ENCODE results near the gene PRKCH.
"Not testable (repeated sequence)": the region's sequence is repeated elsewhere in the genome, so short reads cannot be mapped to it uniquely, and the experiment has no call there.

The PRKCH gene

DNA sequence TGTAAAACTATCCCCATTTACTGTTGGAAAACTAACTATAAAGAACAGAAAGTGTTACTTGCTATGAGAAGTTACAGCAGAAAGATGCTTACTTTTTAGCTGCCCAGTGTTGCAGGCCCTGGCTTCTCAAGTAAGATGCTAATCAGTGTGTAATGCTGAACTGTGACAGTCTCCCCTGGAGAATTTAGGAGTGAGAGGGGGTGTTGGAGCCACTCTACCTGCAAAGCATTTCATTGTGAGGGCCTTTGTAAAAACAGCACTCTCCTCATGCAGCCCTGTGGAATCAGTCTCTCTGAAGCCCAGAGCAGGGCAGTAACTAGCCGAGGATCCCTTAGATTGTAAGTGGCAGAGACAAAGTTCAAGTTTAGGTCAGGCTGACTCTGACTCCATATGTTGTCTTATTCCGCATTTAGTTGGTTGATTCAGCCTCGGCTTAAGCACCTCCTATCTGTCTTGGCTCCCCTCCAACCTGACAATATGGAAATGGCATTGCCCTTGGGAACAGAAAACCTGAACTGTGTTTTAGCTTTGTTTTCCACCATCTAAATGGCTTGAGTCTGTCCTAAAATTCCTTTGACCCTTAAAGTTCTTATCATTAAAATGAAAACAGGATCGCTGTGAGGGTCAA, 141.3 kb downstream of the PRKCH start:
- no peak for DNase-seq

DNA sequence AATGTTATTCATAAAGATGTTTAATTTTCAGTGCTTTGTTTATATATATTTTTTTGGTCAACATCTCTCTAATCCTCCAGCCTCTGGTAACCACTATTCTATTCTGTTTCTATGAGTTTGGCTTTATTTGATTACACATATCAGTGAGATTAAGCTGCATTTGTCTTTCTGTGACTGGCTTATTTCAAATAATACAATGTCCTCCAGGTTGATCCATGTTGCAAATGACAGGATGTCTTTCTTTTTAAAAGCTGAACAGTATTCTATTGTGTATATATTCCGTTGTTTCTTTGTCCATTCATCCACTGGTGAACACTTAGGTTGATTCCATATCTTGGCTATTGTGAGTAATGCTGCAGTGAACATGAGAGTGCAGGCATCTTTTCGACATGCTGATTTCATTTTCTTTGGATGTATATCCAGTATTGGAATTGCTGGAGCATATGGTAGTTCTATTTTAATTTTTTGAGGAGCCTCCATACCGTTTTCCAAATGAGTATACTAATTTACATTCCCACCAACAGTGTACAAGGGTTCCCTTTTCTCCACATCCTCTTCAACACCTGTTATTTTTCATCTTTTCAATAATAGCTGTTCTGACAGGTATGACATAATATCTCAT, 142.4 kb downstream of the PRKCH start:
- no peak for DNase-seq

GRCh38 chr14:61464539-61465320, 143.4 kb downstream of the PRKCH start:
- not testable (repeated sequence) for DNase-seq

GRCh38 chr14:61466249-61466904, 145.0 kb downstream of the PRKCH start:
- no peak for DNase-seq

- no peak for DNase-seq
These were observed 145.5 kb downstream of the PRKCH start for GRCh38 chr14:61466905-61467280.

DNA sequence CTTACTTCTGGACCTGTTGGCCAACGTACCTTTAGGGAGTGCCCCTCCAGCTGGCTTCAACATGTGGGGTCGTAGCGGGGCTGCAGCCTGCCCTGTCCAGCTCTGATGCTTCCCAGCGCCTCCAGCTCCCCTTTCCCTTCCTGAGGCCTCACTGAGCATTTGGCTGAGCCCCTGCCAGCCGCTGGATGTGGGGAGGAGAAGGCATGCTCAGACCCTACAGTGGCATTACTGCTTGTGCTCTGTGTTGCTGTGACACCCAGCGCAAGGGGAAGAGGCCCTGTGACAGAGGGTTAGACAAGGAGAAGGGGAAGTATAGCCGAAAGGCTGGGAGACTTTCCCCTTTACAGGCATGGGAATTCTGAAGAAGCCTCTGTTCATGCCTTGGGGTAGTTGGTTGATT, 145.9 kb downstream of the PRKCH start:
- DNase-seq, result no peak

- DNase-seq, result no peak
These were observed 146.9 kb downstream of the PRKCH start for GRCh38 chr14:61468063-61468825.

DNA sequence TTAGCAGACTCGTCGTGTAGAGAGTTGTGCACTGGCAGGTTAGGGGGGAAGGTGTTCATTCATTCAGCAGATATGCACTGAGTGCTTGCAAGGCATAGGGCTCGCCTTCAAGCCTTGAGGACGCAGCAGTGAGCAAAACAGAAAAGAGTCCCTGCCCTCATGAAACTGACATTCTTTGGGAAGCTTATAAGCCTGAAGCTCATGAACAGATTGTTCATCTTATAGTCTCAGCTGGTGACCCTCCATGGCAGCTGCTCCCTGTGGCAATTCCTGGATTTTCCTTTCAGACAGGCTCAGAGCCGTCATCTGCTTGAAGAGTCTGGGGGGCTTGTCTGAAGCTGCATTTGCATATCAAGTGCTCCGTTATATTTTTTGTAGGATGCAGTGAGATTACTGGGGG, 148.4 kb downstream of the PRKCH start:
- DNase-seq, result no peak

DNA sequence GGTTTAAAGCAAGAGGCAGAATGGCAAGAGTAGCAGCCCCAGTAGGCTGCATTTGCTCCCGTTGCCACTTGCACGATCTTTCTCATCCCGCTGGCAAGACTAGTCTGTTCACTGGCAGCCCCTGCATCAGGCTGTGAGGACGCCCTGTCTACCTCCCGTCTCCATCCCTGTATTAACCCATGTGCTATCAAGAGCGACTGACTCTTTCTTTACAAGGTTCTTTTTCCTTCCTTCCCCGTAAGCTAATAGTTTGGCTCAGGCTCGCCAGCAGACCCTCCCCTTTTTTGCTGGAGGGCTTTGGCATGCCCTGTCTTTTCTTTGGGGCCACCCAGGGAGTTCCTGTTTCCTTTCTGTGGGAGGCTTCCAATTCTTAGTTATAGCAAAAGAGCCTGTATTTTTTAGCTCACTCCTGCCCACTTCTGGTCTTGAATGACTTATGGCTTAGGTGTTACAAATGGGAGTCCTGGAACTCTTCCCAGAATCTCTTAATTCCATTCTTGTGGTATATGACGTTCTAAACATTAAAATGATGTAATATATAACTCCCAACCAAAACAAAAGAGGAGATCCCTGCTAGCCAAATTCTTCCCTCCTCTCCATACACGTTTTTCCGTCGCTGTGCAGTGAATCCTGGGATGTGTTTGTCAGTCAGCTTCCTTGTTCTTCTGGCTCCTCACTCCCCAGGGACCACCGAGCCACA, 149.0 kb downstream of the PRKCH start:
- no peak for DNase-seq

DNA sequence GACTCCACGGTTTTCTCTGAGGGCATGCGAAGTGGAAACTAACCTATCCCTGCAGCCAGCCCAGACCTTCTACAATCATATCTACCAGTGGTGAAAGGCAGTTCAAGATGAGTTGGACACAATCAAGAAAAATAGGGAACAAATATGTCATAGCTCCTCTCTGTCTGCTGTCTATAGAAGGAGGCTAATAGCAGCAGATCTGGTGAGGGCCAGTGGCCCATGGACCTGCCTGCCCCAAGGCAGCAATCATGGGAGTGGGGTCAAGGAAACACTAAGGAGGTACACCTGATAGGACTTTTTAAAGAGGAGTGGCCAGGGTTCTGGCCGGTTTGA, 149.5 kb downstream of the PRKCH start:
- no peak for DNase-seq

GRCh38 chr14:61471297-61472005, 150.1 kb downstream of the PRKCH start:
- DNase-seq, result no peak

DNA sequence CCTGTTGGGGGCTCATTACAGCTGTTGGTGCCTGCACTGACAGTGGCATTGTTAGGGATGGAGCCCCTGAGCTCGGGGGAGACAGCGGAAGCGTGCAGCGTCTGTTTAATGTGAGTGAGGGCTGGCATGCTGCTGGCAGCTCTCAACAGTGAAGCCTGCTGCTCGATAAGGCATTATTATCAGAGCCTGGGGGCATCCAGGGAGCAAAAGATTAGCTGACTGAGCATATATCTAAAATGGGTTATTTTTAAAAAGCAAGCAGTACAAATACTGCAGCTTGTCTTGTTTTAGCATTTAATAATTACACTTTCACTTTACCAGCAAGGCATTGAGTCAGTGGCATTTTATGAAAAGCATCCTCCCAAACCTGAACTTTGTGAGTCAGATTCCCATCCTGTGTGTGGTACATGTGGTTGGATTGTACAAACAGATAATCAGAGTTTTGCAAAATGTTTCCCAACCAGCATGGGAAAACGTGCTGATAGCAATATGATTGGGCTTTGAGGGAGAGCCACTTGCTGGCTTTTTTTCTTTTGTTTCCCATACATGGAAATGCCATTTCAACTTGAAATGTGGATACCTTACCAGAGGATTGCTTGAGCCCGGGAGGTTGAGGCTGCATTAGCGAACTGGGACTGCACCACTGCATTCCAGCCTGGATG, 150.8 kb downstream of the PRKCH start:
- DNase-seq, result no peak

DNA sequence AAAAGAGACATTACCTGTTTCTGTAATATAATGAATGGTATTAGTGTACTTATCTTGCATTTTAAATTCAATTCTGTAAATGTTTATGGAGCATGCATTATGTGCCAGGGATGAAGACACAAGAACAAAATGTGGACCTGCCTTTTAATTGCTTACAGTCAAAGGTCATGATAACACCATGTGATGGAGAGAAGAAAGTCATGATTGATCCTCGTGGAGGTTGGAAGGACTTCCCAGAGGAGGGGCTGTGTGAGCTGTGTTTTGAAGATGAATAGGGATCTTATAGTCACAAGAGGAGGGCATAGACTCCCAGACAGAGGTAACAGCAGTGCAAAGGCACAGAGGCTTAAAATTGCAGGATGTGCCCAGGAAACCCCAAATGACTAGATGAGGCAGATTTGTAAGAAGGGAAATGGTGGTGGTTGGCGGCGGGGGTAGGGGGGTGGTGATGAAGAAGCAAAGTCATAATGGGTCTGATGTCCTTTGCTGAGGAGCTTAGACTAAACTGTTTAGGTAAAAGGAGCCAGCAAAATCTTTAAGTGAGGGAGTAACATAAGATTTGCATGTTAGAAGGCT, 151.5 kb downstream of the PRKCH start:
- DNase-seq, result no peak

DNA sequence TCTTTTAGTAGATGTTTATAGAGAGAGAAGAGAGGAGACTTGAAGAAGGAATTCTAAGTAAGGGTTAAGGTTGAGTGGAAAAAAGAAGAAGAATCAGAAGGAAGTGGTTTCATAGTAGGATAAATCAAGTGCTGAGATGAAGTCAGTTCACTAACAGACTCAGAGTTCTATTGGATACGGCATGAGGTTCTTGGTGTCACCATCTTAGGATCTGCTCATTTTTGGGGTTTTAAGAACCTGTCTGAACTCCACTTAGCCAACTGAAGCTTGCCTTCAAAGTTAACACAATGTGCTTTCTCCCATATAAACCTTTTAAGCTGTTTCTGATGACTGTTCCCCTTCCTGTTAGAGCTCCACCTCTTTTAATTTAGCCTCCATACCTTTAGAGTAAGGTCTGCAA, 152.6 kb downstream of the PRKCH start:
- DNase-seq, result no peak

GRCh38 chr14:61474701-61475100, 153.3 kb downstream of the PRKCH start:
- no peak for DNase-seq

DNA sequence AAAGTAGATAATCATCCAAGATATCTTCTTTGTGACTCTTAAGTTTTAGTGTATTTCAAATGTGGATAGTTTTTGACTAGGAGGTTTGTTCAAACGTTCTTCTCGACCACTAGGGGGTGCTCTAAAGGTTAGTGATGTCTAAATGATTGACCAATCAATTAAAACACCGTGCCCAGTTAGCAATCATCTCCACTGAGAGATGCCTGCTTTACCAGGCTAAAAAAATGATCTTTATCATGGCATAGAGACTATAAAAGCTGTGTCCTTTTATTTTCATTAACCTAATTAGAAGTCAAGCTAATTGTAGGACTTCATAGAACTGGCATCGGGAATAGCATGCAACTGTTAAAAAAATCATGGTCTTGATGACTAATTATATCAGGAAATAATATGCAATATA, 153.9 kb downstream of the PRKCH start:
- peak; percentile 34 for DNase-seq

DNA sequence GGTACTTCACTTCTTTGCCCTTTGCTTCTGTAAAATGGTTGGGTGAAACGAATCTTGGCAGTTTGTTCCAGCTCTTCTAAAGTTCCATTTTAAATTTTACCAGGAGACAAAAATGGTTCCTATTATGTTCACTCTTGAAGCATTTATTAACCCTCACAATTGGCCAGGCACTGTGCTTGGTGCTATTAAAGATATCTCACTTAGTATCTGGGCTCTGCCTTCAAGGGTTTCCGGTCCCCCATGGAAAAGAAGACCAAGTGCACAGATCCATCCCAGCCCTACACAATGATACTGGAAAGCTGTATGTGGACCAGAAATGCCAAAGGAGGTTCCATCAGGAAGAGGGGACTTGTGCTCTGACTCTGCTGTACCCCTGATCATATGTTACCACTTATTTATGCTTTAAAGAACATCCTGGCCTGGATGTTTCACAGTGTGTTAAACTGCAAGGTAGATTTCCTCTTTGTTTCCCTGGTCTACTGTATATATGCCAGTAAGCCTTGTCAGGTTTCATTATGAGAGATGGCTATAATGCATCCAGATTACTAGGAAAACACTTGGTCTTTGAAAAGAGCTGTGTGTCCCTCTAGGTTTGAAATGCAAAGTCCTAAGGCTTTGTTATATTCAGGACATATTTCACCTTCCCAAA, 154.8 kb downstream of the PRKCH start:
- no peak for DNase-seq

DNA sequence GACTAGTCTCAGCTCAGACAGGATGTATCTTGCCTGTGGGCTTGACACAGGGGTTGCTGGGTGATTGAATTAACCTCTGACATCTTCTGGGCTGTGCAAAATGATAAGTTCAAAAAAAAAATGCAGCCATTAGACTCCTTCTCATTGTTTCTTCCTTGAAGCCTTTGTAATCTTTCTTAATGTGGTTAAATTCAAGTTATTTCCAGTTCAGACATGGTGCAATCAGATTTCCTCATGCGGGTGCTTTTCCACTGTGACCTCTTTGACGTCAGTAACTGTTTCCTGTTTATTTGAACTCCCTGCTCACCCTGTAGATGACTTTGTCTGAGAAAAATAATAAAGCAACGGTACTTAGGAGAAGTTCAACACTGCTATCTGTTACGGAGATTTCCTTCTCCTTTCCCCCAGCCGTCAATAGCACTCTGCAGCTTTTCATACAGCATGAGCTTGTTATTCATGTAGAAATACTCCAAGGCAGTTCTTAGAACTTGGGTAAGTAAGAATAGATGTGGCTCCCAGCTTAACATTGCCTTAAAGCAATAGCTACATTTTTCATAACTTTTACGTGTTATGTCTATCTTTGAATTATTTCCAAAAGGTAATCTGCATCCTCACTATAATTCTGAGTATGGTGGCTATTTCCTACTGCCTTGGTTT, 155.5 kb downstream of the PRKCH start:
- no peak for DNase-seq

GRCh38 chr14:61477712-61478462, 156.5 kb downstream of the PRKCH start:
- DNase-seq, result no peak
